Neural progenitor cell (in vitro differentiated cells): ENCODE results near the gene SEMA7A. TPM values are rescaled to one million over a fixed set of nuclear protein-coding genes. Genes with fewer than 3 reads are reported as not detected.

Experiments used
- DNase-seq: peaks from one replicate; pipeline ENCODE4 v3.0.0-alpha.2; 2016; ENCODE audit warnings: low spot score
- H2AFZ ChIP-seq: fragments of 200-600 bp; sonication (generic); replicated peaks from 2 replicates; pipeline ENCODE4 v1.6.1; 2016; ENCODE audit warnings: antibody characterized with exemption
- H3F3A ChIP-seq: fragments of 200-600 bp; sonication (generic); 2 replicates; pipeline ENCODE4 v1.6.1; 2016; ENCODE audit warnings: antibody characterized with exemption, low read depth
- H3K27ac ChIP-seq: fragments of 200-600 bp; sonication (generic); 2 replicates; pipeline ENCODE4 v1.5.1; 2016; ENCODE audit warnings: mild to moderate bottlenecking
- H3K27me3 ChIP-seq: fragments of 200-600 bp; sonication (generic); 2 replicates; pipeline ENCODE4 v1.6.1; 2016; ENCODE audit warnings: mild to moderate bottlenecking, moderate library complexity
- H3K36me3 ChIP-seq: fragments of 200-600 bp; sonication (generic); 2 replicates; pipeline ENCODE4 v1.5.1; 2016
- H3K4me1 ChIP-seq: fragments of 200-600 bp; sonication (generic); 2 replicates; pipeline ENCODE4 v1.6.1; 2016; ENCODE audit warnings: mixed run types
- H3K4me2 ChIP-seq: fragments of 200-600 bp; sonication (generic); 2 replicates; pipeline ENCODE4 v1.6.1; 2016
- H3K4me3 ChIP-seq: fragments of 200-600 bp; sonication (generic); 2 replicates; pipeline ENCODE4 v1.5.1; 2016
- H3K79me2 ChIP-seq: fragments of 200-600 bp; sonication (generic); 2 replicates; pipeline ENCODE4 v1.6.1; 2016; ENCODE audit warnings: low read depth
- H3K9ac ChIP-seq: fragments of 200-600 bp; sonication (generic); 2 replicates; pipeline ENCODE4 v1.6.1; 2016
- H3K9me3 ChIP-seq: fragments of 200-600 bp; sonication (generic); 2 replicates; pipeline ENCODE4 v1.5.1; 2016; ENCODE audit warnings: low read depth
- H4K20me1 ChIP-seq: fragments of 200-600 bp; sonication (generic); 2 replicates; pipeline ENCODE4 v1.6.1; 2016; ENCODE audit warnings: low read depth
- H3K27ac Mint-ChIP-seq: 3 replicates; pipeline ENCODE4 v1.8.0; 2021; ENCODE audit warnings: mixed read lengths
- H3K27me3 Mint-ChIP-seq: 2 replicates; pipeline ENCODE4 v1.8.0; 2022; ENCODE audit warnings: low read depth, mild to moderate bottlenecking, inconsistent platforms, moderate library complexity, mixed read lengths; ENCODE audit not compliant: insufficient read depth
- H3K36me3 Mint-ChIP-seq: 3 replicates; pipeline ENCODE4 v1.8.0; 2021; ENCODE audit warnings: mixed read lengths
- H3K4me1 Mint-ChIP-seq: 3 replicates; pipeline ENCODE4 v1.8.0; 2021; ENCODE audit warnings: mixed read lengths
- H3K4me3 Mint-ChIP-seq: 3 replicates; pipeline ENCODE4 v1.8.0; 2021; ENCODE audit warnings: mild to moderate bottlenecking, moderate library complexity, mixed read lengths
- H3K9me3 Mint-ChIP-seq: 3 replicates; pipeline ENCODE4 v1.8.0; 2020; ENCODE audit warnings: mixed read lengths
- CTCF ChIP-seq: fragments of 200-600 bp; sonication (generic); IDR thresholded peaks from 2 replicates; pipeline ENCODE4 v1.5.1; 2017; ENCODE audit warnings: antibody characterized with exemption, mild to moderate bottlenecking
- EZH2 ChIP-seq: fragments of 200-600 bp; sonication (generic); IDR thresholded peaks from 2 replicates; pipeline ENCODE4 v1.6.1; 2017; ENCODE audit warnings: antibody characterized with exemption, mild to moderate bottlenecking, moderate library complexity
- EZH2phosphoT487 ChIP-seq: fragments of 200-600 bp; sonication (generic); IDR thresholded peaks from 2 replicates; pipeline ENCODE4 v1.6.1; 2017; ENCODE audit warnings: antibody characterized with exemption
- total RNA-seq: library from RNA; depleted of rRNA; stranded (reverse); fragments of >200 nt; gene quantifications from 2 replicates; pipeline ENCODE4 v1.2.3, GENCODE V29; 2015; ENCODE audit warnings: low replicate concordance

SEMA7A gene
- total RNA-seq, 1 donor from 2014 or later: 3.5 TPM

- Histone ChIP-seq H4K20me1 (no peaks in the 10 kb centered on the region), H3K4me3 (no peak overlapping the region), H2AFZ (no peak overlapping the region), H3F3A (no peaks in the 10 kb centered on the region), H3K79me2 (no peaks in the 10 kb centered on the region), H3K27me3 (no peaks in the 10 kb centered on the region), H3K27ac (no peak overlapping the region), H3K4me2 (no peak overlapping the region), H3K9ac (no peak overlapping the region), H3K36me3 (no peaks in the 10 kb centered on the region), H3K4me1 (peaks cover 19% of the 10 kb centered on the region), H3K9me3 (no peaks in the 10 kb centered on the region)
- Mint-ChIP-seq H3K27me3 (peaks cover 10% of the 10 kb centered on the region), H3K4me1 (peaks cover 11% of the 10 kb centered on the region), H3K36me3 (no peaks in the 10 kb centered on the region), H3K4me3 (no peak overlapping the region), H3K27ac (peak overlapping the region; percentile 53), H3K9me3 (no peaks in the 10 kb centered on the region)
- TF ChIP-seq EZH2phosphoT487 (no peak), CTCF (no peak), EZH2 (no peak)
- no peak for DNase-seq
Measured at GRCh38 chr15:74383286-74383685, 50.5 kb downstream of the SEMA7A start.

- H3K9ac ChIP-seq: no peak overlapping the region
- no peak overlapping the region for H3K27ac Mint-ChIP-seq
- H2AFZ ChIP-seq: no peak overlapping the region
- H4K20me1 ChIP-seq: no peaks in the 10 kb centered on the region
- H3K4me3 Mint-ChIP-seq: no peak overlapping the region
- peak; percentile 93 for DNase-seq
- H3K79me2 ChIP-seq: no peaks in the 10 kb centered on the region
- H3K27me3 Mint-ChIP-seq: peaks cover 12% of the 10 kb centered on the region
- H3K36me3 ChIP-seq: no peaks in the 10 kb centered on the region
- no peaks in the 10 kb centered on the region for H3K9me3 ChIP-seq
- H3K4me1 Mint-ChIP-seq: peaks cover 11% of the 10 kb centered on the region
- TF ChIP-seq CTCF (peak; percentile 99), EZH2 (no peak)
- no peak overlapping the region for H3K4me2 ChIP-seq
- H3F3A ChIP-seq: no peaks in the 10 kb centered on the region
- H3K36me3 Mint-ChIP-seq: no peaks in the 10 kb centered on the region
- H3K27ac ChIP-seq: no peak overlapping the region
- H3K4me1 ChIP-seq: peaks cover 19% of the 10 kb centered on the region
- no peaks in the 10 kb centered on the region for H3K9me3 Mint-ChIP-seq
- no peaks in the 10 kb centered on the region for H3K27me3 ChIP-seq
- H3K4me3 ChIP-seq: no peak overlapping the region
Measured at GRCh38 chr15:74382004-74382816, 51.5 kb downstream of the SEMA7A start.

- no peak overlapping the region for H3K27ac ChIP-seq
- no peak for DNase-seq
- H3K4me2 ChIP-seq: no peak overlapping the region
- H3K36me3 Mint-ChIP-seq: no peaks in the 10 kb centered on the region
- no peak overlapping the region for H3K4me3 ChIP-seq
- H3K4me3 Mint-ChIP-seq: no peak overlapping the region
- no peaks in the 10 kb centered on the region for H3K9me3 ChIP-seq
- H3K79me2 ChIP-seq: no peaks in the 10 kb centered on the region
- no peaks in the 10 kb centered on the region for H4K20me1 ChIP-seq
- peaks cover 11% of the 10 kb centered on the region for H3K4me1 Mint-ChIP-seq
- H3K4me1 ChIP-seq: peaks cover 13% of the 10 kb centered on the region
- no peaks in the 10 kb centered on the region for H3K9me3 Mint-ChIP-seq
- TF ChIP-seq EZH2phosphoT487: no peak
- TF ChIP-seq CTCF: no peak
- TF ChIP-seq EZH2: no peak
- no peaks in the 10 kb centered on the region for H3F3A ChIP-seq
- H3K9ac ChIP-seq: no peak overlapping the region
- no peak overlapping the region for H3K27ac Mint-ChIP-seq
- no peaks in the 10 kb centered on the region for H3K27me3 ChIP-seq
- H3K27me3 Mint-ChIP-seq: peaks cover 14% of the 10 kb centered on the region
- H3K36me3 ChIP-seq: no peaks in the 10 kb centered on the region
- no peak overlapping the region for H2AFZ ChIP-seq
Measured at GRCh38 chr15:74381481-74381880, 52.3 kb downstream of the SEMA7A start.
